HPDE6-E6E7 (cell line): ENCODE results near the gene PTPRN2.
"Not testable (repeated sequence)": the region's sequence is repeated elsewhere in the genome, so short reads cannot be mapped to it uniquely, and the experiment has no call there.

Source experiments
- DNase-seq: peaks from one replicate; pipeline ENCODE4 v3.0.0; 2011; ENCODE audit warnings: missing footprints; ENCODE audit errors: extremely low spot score

PTPRN2 gene

DNA sequence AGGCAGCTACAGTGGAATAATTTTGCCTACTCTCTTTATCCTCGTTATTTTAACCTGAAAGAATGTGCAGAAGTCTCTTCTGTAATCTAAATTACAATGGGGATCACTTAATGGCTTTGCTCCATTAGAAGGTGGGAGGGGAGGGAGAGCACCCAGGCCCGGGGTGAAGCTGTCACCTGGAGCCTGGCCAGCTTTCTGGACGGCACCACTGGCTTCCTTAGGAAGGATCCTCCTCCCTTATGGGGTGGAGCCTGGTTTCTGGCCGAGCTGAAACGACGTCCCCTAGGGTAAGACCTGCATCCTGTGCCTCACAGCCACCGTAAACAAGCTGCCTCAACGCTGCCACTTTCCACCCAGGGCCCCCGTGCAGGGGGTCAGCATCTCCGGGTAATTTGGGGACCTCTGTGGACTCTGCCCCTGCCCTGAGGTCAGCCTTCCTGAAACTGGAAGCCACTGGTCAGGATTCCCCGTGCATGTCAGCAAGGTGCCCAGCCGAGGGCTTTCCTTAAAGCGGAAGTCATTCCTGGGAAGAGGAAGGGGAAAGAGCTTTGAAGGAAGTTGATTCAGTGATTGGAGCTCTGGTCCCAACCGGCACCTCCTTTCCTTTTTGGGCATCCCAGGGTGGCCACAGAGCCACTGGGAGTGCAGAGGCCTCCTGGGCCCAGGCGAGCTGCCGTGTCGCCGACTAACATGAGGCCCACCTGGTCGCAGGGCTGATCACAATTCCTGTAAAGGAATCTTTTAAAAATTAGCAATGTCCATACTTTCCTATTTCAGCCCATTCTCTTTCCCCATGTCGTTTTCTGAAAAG lies 681.8 kb downstream of the PTPRN2 start:
- no peak for DNase-seq

- no peak for DNase-seq
Measured at GRCh38 chr7:157904866-157905570, 682.6 kb downstream of the PTPRN2 start.

DNA sequence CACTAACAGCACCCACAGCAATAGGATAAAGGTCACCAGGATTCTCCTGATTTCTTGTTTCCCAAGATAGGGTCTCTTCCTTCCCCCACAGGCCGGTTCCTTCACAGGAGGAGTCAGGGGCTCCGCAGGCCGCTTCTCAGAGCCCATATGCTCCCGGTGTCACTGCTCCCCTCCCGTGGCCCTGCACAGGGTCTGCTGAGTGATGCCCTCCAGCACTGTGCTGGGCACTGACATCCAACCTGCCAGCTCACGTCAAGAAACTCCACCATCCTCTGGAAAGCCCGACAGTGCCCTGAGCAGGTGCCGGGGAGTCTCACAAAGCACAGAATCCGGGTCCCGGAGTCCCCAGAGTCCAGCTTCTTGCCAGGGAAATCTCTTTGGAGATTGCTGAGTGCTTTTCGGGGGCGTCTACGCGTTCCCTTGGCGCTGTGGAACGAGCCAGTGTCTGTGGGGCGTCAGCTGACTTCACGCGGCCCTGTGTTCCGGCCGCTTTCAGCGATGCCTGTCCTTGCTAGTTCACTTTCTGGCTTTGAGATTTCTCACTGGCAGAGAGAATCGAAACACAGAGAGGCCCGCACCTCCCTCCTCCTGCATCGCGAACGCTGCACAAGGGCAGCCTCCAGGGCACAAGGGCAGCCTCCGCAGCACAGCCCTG lies 683.3 kb downstream of the PTPRN2 start:
- no peak for DNase-seq

DNA sequence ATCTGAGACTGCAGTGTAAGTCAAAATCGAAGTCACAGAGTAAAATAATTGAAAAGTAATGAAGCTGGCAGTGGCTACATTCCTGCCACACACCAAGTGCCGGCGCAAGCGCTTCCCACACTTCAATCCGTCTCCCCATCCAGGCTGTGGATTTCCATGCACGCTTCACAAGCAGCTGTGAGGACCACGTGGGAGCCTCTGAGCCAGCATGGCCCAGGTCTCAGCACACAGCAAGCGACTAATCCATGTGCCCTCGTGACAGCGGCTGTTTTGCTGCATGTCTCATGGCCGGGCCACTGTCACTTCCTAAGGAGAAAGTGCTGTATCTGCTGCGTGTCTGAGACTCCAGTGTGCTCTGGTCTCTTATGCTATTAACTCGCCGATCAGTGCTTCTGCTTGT lies 683.9 kb downstream of the PTPRN2 start:
- no peak for DNase-seq

- DNase-seq: no peak
Measured at GRCh38 chr7:157903296-157903695, 684.3 kb downstream of the PTPRN2 start.

DNA sequence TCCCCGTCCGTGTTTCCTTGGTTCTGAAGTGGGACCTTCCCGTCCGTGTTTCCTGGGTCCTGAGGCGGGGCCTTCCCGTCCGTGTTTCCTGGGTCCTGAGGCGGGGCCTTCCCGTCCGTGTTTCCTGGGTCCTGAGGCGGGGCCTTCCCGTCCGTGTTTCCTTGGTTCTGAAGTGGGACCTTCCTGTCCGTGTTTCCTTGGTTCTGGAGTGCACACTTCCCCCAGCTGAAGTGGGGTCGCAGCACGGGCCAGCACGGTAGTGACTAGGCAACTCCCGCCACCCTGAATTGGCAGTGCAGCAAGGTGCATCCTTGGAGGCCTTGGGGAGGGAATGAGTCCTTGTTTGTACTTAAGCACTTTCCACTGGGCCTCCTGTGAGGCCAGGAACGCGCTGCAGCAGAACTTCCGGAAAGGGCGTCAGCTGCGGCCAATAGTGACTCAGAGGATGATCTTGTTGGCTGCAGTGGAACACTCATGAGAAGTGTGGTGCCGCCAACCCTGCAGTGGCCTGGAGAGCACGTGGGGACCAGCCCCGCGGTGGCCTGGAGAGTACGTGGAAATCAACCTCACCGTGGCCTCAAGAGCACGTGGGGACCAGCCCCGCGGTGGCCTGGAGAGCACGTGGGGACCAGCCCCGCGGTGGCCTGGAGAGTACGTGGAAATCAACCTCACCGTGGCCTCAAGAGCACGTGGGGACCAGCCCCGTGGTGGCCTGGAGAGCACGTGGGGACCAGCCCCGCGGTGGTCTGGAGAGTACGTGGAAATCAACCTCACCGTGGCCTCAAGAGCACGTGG lies 685.6 kb downstream of the PTPRN2 start:
- DNase-seq: not testable (repeated sequence)

GRCh38 chr7:157901166-157901565 lies 686.5 kb downstream of the PTPRN2 start:
- DNase-seq: no peak

GRCh38 chr7:157900556-157900955 lies 687.1 kb downstream of the PTPRN2 start:
- DNase-seq: no peak

DNA sequence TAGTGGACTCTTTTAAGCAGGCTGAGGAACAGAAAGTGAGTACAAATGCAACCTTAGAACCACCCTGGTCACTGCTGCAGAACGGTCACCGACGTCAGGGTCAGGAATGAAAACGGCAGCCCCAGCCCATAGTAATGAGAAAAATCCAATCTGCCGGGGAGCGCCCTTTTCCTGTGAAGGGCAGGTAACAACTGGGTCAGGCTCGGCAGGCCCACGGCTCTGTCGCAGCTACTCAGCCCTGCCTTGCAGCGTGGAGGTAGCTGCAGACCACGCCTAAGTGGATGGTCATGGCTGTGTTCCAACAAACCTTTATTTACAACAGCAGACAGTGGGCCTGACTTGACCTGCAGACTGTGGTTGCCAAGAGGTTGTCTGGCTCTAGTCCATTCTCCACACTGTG lies 687.6 kb downstream of the PTPRN2 start:
- DNase-seq: no peak

GRCh38 chr7:157898802-157899505 lies 688.7 kb downstream of the PTPRN2 start:
- DNase-seq: no peak

DNA sequence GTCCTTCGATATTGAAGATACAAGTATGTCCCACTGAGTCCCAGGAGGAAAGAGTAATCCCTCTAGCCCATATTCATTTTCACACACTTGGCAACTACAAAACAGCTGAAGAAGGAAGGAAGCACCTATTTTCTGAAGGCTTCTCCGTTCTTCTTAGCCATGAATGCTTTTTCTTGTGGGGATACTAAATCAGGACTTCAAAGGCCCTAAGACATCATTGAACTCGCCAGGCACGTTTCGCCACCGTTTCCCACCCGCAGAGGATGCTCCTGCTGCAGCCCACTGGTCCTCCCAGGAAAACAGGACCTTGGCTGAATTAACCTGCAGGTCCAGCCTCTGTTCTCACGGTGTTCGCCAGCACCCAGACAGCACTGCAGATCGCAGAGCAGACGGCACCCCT lies 689.4 kb downstream of the PTPRN2 start:
- no peak for DNase-seq

DNA sequence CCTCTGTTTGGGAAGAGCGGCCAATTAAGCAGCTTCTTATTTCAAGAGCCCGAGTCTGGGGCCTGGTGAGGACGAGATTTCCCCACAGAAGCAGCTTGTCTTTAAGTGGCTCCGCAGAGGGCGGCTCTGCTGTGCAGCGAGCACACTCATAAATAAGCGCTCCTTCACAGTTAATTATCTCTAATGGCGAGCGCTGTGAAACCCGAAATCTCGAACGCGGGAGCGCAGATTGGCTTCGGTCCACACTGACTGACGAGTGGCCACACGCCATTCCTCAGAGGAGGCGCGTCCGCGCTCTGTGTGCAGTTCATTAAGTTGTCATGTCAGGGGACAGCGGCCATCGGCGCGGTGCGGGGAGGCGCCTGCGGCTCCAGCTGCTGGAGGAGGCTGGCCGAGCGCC lies 689.9 kb downstream of the PTPRN2 start:
- DNase-seq: no peak

- DNase-seq: no peak
Measured at GRCh38 chr7:157896774-157897555, 690.7 kb downstream of the PTPRN2 start.

DNA sequence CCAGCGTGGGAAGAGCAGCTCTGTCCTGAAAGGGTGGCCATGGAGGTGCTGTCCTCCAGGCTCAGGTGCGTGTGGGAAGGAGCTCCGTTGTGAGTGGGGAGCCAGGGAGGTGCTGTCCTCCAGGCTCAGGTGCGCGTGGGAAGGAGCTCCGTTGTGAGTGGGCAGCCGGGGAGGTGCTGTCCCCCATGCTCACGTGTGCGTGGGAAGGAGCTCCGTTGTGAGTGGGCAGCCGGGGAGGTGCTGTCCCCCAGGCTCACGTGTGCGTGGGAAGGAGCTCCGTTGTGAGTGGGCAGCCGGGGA lies 691.3 kb downstream of the PTPRN2 start:
- not testable (repeated sequence) for DNase-seq

DNA sequence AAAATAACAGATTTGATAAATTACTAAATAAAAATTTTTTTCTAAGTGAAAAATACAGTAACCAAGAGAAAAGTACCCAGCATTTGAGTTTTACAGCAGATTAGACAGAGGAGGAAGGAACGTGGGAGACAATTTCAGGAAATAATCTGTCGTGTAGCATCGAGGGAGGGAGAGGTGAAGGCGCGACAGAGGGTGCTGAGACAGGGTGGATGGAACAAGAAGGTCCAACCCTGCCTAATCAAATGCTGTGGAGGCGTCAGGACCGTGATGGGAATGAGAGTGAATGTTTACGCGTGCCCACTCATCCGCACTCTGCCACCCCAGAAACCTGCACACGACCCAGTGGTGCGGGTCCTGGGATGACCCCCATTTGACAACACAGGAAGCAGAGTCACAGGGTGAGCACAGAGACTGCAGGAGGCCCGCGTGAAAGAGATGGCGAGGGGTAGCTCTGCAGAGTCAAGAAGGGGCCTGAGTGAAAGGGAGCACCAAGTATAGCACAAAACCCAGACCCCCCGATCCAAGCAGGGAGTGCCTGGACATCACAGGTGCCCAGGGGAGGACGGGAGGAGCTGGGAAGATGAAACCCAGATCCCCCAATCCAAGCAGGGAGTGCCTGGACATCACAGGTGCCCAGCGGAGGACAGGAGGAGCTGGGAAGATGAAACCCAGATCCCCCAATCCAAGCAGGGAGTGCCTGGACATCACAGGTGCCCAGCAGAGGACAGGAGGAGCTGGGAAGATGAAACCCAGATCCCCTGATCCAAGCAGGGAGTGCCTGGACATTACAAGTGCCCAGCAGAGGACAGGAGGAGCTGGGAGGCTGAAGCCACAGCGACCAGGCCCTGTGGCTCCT lies 691.9 kb downstream of the PTPRN2 start:
- DNase-seq: no peak

- DNase-seq: not testable (repeated sequence)
Measured at GRCh38 chr7:157895098-157895497, 692.5 kb downstream of the PTPRN2 start.

- no peak for DNase-seq
Measured at GRCh38 chr7:157893535-157894044, 694.0 kb downstream of the PTPRN2 start.

DNA sequence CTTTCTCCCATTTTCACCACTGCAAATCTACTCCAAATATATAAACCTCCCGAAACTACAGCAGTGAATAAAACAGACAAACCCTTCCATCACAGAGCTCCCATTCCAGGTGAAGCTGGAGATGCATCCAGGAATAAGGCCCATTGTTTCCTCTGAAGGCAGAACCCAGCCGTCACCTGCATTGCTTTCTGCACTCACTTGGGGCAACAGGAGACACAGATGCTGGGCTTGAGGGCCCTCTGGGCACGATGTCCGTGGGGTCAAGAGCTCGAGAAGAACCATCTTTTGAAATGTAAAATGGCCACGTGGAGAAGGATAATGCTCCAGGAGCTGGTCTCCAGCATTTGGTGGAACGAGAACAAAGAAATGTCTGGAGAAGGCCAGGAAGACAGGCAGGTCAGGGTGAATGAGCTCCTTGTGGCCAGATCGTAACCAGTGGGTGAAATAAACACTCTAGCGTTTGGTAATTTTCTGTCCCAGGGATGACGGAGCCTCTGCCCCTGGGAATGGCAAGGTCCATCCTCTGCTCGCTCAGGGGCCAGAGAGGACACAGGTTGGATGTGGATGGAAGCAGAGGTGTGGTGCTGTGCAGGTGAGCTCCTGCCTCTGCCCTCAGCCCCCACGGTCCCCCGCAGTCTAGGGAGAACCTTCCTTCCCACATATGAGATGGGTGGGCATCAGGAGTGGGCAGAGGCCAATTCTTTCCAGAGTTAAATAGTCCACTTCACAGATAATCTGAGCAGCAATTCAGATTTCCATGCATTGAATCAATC lies 694.7 kb downstream of the PTPRN2 start:
- no peak for DNase-seq

DNA sequence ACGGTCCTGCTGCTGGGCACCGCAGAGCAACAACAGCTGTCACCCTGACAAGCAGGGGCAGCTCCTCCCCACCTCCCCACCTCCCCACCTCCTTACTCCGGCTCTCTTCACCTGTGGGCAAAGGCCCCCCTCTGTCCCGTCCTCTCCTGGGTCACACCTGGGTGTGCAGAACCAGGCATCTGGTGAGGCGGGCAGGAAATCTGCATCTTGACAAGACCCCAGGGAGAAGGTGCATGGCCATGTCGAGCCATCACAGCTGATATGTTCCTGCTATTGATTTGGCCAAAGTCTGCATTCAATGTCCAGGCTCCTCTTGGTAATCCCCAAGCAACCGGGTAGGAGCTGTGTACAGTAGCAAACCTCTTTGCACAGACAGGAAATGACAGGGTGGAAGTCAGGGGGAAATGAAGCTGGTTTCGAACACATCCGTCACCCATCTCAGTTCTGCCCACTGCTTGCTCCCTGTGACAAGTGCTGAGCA lies 696.7 kb downstream of the PTPRN2 start:
- DNase-seq: no peak
